Vagina (tissue), 2 donors: Measurements from ENCODE around the gene MAGI3.

Source experiments
- CTCF ChIP-seq, 3 experiments: fragments of 450-650 bp in 2 of 3; fragments of 200-600 bp in 1 of 3; sonication (generic) in 1 of 3; IDR thresholded peaks; one replicate each; pipeline ENCODE4 v1.5.1; 2017 to 2019; ENCODE audit warnings: antibody characterized with exemption in 3 of 3, mild to moderate bottlenecking in 2 of 3, moderate library complexity in 2 of 3
- POLR2A ChIP-seq, 2 donors: fragments of 450-650 bp; IDR thresholded peaks; one replicate each; pipeline ENCODE4 v1.6.1; 2017; ENCODE audit warnings: antibody characterized with exemption in 2 of 2, mild to moderate bottlenecking in 2 of 2, moderate library complexity in 2 of 2

- TF ChIP-seq POLR2A (IDR thresholded peaks at IDR 0.05) (no peak), CTCF (IDR thresholded peaks at IDR 0.05) (no peak)
Observed at GRCh38 chr1:113579256-113580018, 189.1 kb downstream of the MAGI3 start.
